Measurements from ENCODE around the gene GASK1A.

GRCh38 chr3:43061101-43061895, 82.2 kb downstream of the GASK1A start:
- TF ChIP-seq CTCF (conservative IDR thresholded peaks at IDR 0.05) (no peak), EZH2 (IDR thresholded peaks at IDR 0.05; ENCODE audit: low read depth) (no peak)

Measured in PC-9 (cell line).